Measurements from ENCODE around the gene TAX1BP3.

DNA sequence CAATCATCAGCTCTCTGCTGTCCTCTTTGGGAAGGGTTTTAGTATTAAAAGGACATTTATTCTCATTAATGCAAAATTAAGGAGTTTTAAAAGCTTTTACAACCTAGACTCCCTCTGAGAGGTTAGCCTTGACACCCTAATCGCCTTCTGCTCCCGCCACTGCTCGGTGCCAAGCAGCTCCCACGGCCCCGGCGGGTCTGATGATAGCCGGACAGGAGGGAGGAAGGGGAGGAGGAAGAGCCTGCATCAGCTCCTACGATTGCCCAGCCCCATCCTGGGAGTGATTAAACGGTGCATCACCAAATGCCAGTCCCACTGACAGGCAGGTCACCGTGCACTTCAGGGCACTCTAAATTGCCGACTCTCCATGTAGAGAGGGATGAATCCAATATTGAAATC lies 40.6 kb downstream of the TAX1BP3 start:
- TF ChIP-seq EZH2 (optimal IDR thresholded peaks at IDR 0.05; ENCODE audit: low read depth, low read length) = no peak
- TF ChIP-seq, protein P1, sequence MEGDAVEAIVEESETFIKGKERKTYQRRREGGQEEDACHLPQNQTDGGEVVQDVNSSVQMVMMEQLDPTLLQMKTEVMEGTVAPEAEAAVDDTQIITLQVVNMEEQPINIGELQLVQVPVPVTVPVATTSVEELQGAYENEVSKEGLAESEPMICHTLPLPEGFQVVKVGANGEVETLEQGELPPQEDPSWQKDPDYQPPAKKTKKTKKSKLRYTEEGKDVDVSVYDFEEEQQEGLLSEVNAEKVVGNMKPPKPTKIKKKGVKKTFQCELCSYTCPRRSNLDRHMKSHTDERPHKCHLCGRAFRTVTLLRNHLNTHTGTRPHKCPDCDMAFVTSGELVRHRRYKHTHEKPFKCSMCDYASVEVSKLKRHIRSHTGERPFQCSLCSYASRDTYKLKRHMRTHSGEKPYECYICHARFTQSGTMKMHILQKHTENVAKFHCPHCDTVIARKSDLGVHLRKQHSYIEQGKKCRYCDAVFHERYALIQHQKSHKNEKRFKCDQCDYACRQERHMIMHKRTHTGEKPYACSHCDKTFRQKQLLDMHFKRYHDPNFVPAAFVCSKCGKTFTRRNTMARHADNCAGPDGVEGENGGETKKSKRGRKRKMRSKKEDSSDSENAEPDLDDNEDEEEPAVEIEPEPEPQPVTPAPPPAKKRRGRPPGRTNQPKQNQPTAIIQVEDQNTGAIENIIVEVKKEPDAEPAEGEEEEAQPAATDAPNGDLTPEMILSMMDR (IDR thresholded peaks at IDR 0.05; ENCODE audit: low read length) = no peak
